ENCODE results near the gene POLR2E. TPM values are rescaled to one million over a fixed set of nuclear protein-coding genes. Genes with fewer than 3 reads are reported as not detected.

Gene POLR2E
- total RNA-seq, 1 experiment from 2014 or later, result 141 TPM

- peaks cover 6% of the 10 kb centered on the region for H3K36me3 Mint-ChIP-seq (ENCODE audit: insufficient read depth, unreplicated experiment)
- intact Hi-C loops (cut with micrococcal nuclease; ENCODE audit: unreplicated experiment), result no loop called here
- H3K4me3 Mint-ChIP-seq (ENCODE audit: low read depth, unreplicated experiment), result no peak overlapping the region
- no peak for DNase-seq
- BruUV-seq (replicated peaks), result no TSS peak
- no peaks in the 10 kb centered on the region for H3K4me1 Mint-ChIP-seq (ENCODE audit: low read depth, unreplicated experiment)
- CTCF ChIA-PET, result no interaction called here
- H3K27ac Mint-ChIP-seq (ENCODE audit: unreplicated experiment), result no peak overlapping the region
- TF ChIP-seq CTCF (IDR thresholded peaks at IDR 0.05; ENCODE audit: unreplicated experiment), result no peak
- no peaks in the 10 kb centered on the region for H3K27me3 Mint-ChIP-seq (ENCODE audit: unreplicated experiment)
- H3K9me3 Mint-ChIP-seq (ENCODE audit: low read depth, unreplicated experiment), result no peaks in the 10 kb centered on the region
These were observed 44.0 kb downstream of the POLR2E start for GRCh38 chr19:1050989-1051788.

GRCh38 chr19:1049800-1050199 is 45.4 kb downstream of the POLR2E start:
- intact Hi-C loops (cut with micrococcal nuclease; ENCODE audit: unreplicated experiment), result no loop called here
- no peak for TF ChIP-seq CTCF (IDR thresholded peaks at IDR 0.05; ENCODE audit: unreplicated experiment)
- Mint-ChIP-seq H3K4me3 (ENCODE audit: low read depth, unreplicated experiment) (no peak overlapping the region), H3K9me3 (ENCODE audit: low read depth, unreplicated experiment) (no peaks in the 10 kb centered on the region), H3K36me3 (ENCODE audit: insufficient read depth, unreplicated experiment) (peaks cover 6% of the 10 kb centered on the region), H3K4me1 (ENCODE audit: low read depth, unreplicated experiment) (no peaks in the 10 kb centered on the region), H3K27ac (ENCODE audit: unreplicated experiment) (no peak overlapping the region), H3K27me3 (ENCODE audit: unreplicated experiment) (no peaks in the 10 kb centered on the region)
- CTCF ChIA-PET, result no interaction called here
- no TSS peak for BruUV-seq (replicated peaks)
- no peak for DNase-seq

DNA sequence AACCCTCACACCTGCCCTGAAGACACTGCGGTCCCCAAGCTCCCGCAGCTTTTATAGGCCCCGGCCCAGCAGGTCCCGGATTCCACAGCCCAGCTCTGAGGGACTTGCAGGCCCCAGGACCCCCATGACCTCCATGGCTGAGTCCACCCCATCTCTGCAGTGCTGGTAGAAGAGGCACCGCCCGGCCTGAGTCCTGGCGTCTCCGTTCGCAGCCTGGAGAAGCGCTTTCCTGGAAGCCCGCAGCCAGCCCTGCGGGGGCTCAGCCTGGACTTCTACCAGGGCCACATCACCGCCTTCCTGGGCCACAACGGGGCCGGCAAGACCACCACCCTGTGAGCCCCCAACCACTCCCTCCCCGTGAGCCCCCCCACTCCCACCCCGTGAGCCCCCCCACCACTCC is 46.1 kb downstream of the POLR2E start:
- H3K4me1 Mint-ChIP-seq (ENCODE audit: low read depth, unreplicated experiment), result no peaks in the 10 kb centered on the region
- DNase-seq, result no peak
- intact Hi-C loops (cut with micrococcal nuclease; ENCODE audit: unreplicated experiment), result no loop called here
- H3K27me3 Mint-ChIP-seq (ENCODE audit: unreplicated experiment), result no peaks in the 10 kb centered on the region
- peaks cover 6% of the 10 kb centered on the region for H3K36me3 Mint-ChIP-seq (ENCODE audit: insufficient read depth, unreplicated experiment)
- H3K4me3 Mint-ChIP-seq (ENCODE audit: low read depth, unreplicated experiment), result no peak overlapping the region
- no peak for TF ChIP-seq CTCF (IDR thresholded peaks at IDR 0.05; ENCODE audit: unreplicated experiment)
- H3K27ac Mint-ChIP-seq (ENCODE audit: unreplicated experiment), result no peak overlapping the region
- CTCF ChIA-PET, result no interaction called here
- no peaks in the 10 kb centered on the region for H3K9me3 Mint-ChIP-seq (ENCODE audit: low read depth, unreplicated experiment)
- BruUV-seq (replicated peaks), result no TSS peak

DNA sequence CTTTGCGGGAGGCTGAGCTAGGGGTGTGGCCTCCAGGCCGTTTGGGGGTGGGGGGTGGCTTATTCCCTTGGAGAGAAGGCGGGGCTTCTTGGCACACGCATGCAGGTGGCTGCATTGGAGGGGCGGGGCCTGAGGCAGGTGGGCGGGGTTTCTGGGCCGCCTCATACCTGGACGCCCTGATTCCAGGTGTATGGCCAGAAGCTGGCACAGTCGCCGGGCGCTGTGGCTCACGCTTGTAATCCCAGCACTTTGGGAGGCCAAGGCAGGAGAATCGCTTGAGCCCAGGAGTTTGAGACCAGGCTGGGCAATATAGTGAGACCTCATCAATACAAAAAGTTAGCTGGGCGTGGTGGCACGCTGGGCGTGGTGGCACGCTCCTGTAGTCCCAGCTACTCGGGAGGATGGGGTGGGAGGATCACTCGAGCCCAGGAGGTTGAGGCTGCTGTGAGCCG is 47.5 kb downstream of the POLR2E start:
- Mint-ChIP-seq H3K4me3 (ENCODE audit: low read depth, unreplicated experiment) (no peak overlapping the region), H3K36me3 (ENCODE audit: insufficient read depth, unreplicated experiment) (peaks cover 6% of the 10 kb centered on the region), H3K27me3 (ENCODE audit: unreplicated experiment) (no peaks in the 10 kb centered on the region), H3K4me1 (ENCODE audit: low read depth, unreplicated experiment) (no peaks in the 10 kb centered on the region), H3K9me3 (ENCODE audit: low read depth, unreplicated experiment) (no peaks in the 10 kb centered on the region), H3K27ac (ENCODE audit: unreplicated experiment) (no peak overlapping the region)
- intact Hi-C loops (cut with micrococcal nuclease; ENCODE audit: unreplicated experiment), result no loop called here
- no TSS peak for BruUV-seq (replicated peaks)
- no peak for DNase-seq
- TF ChIP-seq CTCF (IDR thresholded peaks at IDR 0.05; ENCODE audit: unreplicated experiment), result no peak
- CTCF ChIA-PET, result no interaction called here
